ENCODE data around the gene LPAR2.

Gene LPAR2

DNA sequence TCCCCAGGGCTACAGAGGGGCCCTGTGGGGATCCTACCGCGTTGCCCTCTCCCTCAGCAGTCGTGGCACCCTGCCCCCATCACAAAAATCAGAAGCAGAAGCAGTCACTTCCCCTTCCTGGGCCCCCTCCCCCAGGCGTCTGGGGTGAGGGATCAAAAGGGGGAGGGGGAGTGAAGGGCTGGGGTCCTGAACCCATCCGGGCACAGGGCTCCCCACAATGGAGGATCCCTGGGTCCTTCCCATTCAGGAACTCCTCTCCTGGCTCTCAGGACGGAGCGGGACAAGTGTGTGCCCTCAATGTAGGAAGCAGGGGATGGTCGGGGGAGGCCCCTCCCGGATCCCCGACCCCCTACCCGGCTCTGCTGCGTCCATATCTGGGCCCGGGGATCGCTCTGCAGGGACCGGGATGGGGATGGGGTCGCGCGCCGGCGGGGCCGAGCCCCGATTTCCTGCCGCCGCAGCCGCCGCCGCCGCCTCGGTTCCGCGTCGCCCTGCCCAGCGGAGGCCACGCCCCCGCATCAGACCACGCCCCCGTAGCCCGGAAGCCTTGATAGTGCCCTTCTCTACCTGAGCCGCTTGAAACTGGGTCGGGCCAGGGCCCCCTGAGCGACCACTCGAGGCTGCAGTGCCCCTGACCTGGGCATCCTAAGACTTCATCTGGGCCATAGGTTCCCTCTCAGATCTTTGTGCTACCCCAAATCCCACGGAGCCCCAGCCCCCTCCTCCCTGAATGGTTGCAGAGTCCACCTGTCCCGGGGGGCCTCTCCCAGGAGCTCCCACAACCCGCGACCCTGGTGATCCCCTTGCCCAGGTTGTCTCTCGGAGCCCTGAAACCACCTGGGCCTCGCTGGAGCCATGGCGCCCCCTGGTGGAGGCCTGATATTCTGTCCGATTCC lies 15.4 kb upstream of the LPAR2 start, which contains the start of gene GMIP:
TSS of gene GMIP (minus strand) at position 500 of the 896 bp plus-strand sequence. CDS start at position 372, 128 bp downstream.
- no peaks in the 10 kb centered on the region for H3K4me1 ChIP-seq (ENCODE audit: insufficient read depth, insufficient read length)
- peak within 1 kb of the TSS; percentile 90 for H3K9ac ChIP-seq (ENCODE audit: insufficient read length, low read depth)
- peak within 1 kb of the TSS; percentile 89 for H3K4me3 ChIP-seq (ENCODE audit: insufficient read length, low read depth)
- H3K9me3 ChIP-seq (ENCODE audit: insufficient read depth, low read length) = no peaks in the 10 kb centered on the region
- TF ChIP-seq YY1 (IDR thresholded peaks at IDR 0.05; ENCODE audit: insufficient read depth, insufficient read length) (no peak), ZNF274 (IDR thresholded peaks at IDR 0.05; ENCODE audit: low read depth, low read length) (no peak), SUZ12 (IDR thresholded peaks at IDR 0.05; ENCODE audit: extremely low read depth, insufficient read depth, insufficient read length) (no peak)
- peaks cover 3% of the 10 kb centered on the region for H3K27me3 ChIP-seq (ENCODE audit: insufficient read depth, insufficient read length)
- H3K36me3 ChIP-seq (ENCODE audit: insufficient read depth, insufficient read length, low read length) = peaks cover 58% of the 10 kb centered on the region
- DNase-seq (ENCODE audit: low read depth, low spot score) = no peak

DNA sequence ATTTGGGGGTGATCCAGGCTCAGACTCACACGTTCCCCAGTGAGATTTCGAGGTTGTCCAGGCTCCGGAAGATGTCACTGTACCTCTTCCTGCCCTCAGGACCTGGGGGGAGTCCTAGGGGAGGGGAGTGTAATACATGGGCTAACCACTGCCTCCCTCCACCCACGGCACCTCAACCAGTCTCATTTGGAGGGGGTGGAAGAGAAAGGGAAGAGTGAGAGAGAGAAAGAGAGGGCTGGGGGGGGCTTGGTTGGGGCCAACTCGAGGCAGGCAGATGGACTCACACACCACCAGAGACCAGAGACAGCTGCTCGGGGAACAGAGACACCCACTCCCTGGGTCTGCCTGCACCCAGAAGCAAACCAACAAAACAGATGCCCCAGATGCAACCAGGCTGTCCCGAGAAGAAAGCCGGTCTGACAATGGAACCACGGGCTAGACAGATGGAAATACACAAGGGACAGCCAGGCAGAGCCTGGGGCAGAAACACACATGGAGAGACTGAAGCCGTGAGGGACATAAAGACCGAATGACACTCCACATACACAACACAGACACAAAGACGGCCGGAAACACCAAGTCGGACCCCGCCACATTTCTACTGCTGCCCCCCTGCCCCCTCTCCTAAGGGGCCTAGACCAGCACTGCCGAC lies 14.6 kb upstream of the LPAR2 start:
- Histone ChIP-seq H3K9ac (ENCODE audit: insufficient read length, low read depth) (peak overlapping the region; percentile 90), H3K9me3 (ENCODE audit: insufficient read depth, low read length) (no peaks in the 10 kb centered on the region), H3K4me1 (ENCODE audit: insufficient read depth, insufficient read length) (peaks cover 2% of the 10 kb centered on the region), H3K36me3 (ENCODE audit: insufficient read depth, insufficient read length, low read length) (peaks cover 59% of the 10 kb centered on the region), H3K4me3 (ENCODE audit: insufficient read length, low read depth) (peak overlapping the region; percentile 89), H3K27me3 (ENCODE audit: insufficient read depth, insufficient read length) (peaks cover 3% of the 10 kb centered on the region)
- TF ChIP-seq ZNF274 (IDR thresholded peaks at IDR 0.05; ENCODE audit: low read depth, low read length) (no peak), SUZ12 (IDR thresholded peaks at IDR 0.05; ENCODE audit: extremely low read depth, insufficient read depth, insufficient read length) (no peak), YY1 (IDR thresholded peaks at IDR 0.05; ENCODE audit: insufficient read depth, insufficient read length) (no peak)
- no peak for DNase-seq (ENCODE audit: low read depth, low spot score)

DNA sequence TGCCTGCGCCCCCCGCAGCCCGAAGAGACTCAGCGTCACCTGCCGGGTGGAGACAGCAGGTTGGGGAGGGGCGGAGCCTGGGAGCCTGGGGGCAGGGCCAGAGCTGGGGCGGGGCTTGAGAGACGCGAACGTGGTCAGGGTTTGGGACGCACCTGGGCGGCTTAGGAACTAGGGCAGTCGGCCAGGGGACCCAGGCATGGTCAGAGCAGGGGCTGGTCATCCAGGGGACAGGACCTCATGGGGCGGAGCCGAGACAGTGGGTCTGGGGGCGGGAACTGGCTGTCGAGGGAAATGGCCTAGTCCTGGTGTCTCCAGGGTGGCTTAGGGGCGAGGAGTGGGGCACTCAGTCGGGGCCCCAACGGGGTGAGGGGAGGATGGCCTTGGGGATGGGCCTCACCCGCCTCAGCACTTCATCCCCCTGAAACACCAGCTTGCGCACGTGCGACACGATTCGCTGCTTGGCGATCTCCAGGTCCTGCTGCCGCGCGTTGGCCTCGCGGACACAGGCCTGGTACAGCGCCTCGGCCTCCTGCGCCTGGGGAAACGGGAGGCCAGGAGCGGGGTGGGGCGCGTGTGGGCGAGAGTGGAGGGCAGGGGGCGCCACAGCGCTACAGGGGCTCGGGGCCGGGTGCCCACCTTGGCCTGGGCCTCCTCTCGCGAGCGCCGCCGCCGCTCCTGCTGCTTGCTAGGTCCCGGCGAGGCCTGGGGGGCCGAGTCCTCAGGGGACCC lies 9.7 kb upstream of the LPAR2 start:
- H3K4me1 ChIP-seq (ENCODE audit: insufficient read depth, insufficient read length) = peaks cover 4% of the 10 kb centered on the region
- H3K36me3 ChIP-seq (ENCODE audit: insufficient read depth, insufficient read length, low read length) = peaks cover 63% of the 10 kb centered on the region
- peaks cover 3% of the 10 kb centered on the region for H3K27me3 ChIP-seq (ENCODE audit: insufficient read depth, insufficient read length)
- no peak overlapping the region for H3K4me3 ChIP-seq (ENCODE audit: insufficient read length, low read depth)
- no peak for DNase-seq (ENCODE audit: low read depth, low spot score)
- H3K9me3 ChIP-seq (ENCODE audit: insufficient read depth, low read length) = no peaks in the 10 kb centered on the region
- TF ChIP-seq YY1 (IDR thresholded peaks at IDR 0.05; ENCODE audit: insufficient read depth, insufficient read length) (no peak), ZNF274 (IDR thresholded peaks at IDR 0.05; ENCODE audit: low read depth, low read length) (no peak), SUZ12 (IDR thresholded peaks at IDR 0.05; ENCODE audit: extremely low read depth, insufficient read depth, insufficient read length) (no peak)
- no peak overlapping the region for H3K9ac ChIP-seq (ENCODE audit: insufficient read length, low read depth)

DNA sequence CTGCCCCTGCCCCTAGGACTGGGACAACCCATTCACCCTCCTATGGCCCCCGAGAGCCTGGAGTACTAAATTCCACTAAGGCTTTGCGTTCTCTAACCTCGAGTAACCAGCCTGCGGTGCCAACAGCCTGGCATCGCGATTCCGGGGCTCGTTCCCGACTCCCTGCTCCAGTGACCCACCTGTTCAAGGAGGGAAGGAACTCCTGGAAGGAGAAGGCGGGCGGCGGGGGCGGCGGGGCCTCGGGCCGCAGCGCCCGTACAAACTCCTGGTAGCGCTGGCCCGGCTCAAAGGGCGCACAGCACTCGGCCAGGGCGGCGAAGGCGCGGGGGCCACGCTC lies 9.1 kb upstream of the LPAR2 start:
- Histone ChIP-seq H3K4me3 (ENCODE audit: insufficient read length, low read depth) (no peak overlapping the region), H3K9me3 (ENCODE audit: insufficient read depth, low read length) (no peaks in the 10 kb centered on the region), H3K4me1 (ENCODE audit: insufficient read depth, insufficient read length) (peaks cover 4% of the 10 kb centered on the region), H3K36me3 (ENCODE audit: insufficient read depth, insufficient read length, low read length) (peaks cover 68% of the 10 kb centered on the region), H3K27me3 (ENCODE audit: insufficient read depth, insufficient read length) (no peaks in the 10 kb centered on the region), H3K9ac (ENCODE audit: insufficient read length, low read depth) (no peak overlapping the region)
- TF ChIP-seq YY1 (IDR thresholded peaks at IDR 0.05; ENCODE audit: insufficient read depth, insufficient read length) (no peak), ZNF274 (IDR thresholded peaks at IDR 0.05; ENCODE audit: low read depth, low read length) (no peak), SUZ12 (IDR thresholded peaks at IDR 0.05; ENCODE audit: extremely low read depth, insufficient read depth, insufficient read length) (no peak)
- DNase-seq (ENCODE audit: low read depth, low spot score) = no peak

DNA sequence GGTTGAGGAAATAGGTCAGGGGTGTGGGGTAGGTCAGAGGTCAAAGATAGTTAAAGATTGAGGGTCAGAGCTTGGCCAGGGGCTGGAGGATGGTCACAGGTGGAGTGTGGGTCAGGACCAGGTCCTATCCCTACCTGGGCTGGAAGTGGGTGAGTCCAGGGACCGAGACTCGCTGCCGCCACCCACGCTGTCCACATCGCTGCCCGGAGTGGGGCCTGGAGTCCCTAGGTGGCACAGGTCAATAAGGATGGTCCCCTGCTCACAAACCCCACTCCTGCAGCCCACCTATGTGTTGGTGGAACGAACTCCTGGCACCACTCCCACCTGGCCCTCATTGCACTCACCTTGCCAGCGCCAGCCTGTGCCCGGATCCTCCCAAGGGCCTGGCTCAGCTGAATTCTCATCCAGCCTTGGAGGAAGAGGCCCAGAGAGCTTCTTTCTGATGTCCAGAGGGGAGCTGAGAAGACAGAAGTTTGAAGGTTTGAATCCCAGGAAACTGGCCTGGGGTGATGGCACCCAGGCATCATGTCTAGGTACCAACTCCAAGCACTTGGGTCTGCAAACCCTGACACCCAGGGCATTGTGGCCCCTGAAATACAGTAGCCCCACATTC lies 8.7 kb upstream of the LPAR2 start:
- DNase-seq (ENCODE audit: low read depth, low spot score) = no peak
- TF ChIP-seq ZNF274 (IDR thresholded peaks at IDR 0.05; ENCODE audit: low read depth, low read length) (no peak), SUZ12 (IDR thresholded peaks at IDR 0.05; ENCODE audit: extremely low read depth, insufficient read depth, insufficient read length) (no peak), YY1 (IDR thresholded peaks at IDR 0.05; ENCODE audit: insufficient read depth, insufficient read length) (no peak)
- H3K36me3 ChIP-seq (ENCODE audit: insufficient read depth, insufficient read length, low read length) = peaks cover 66% of the 10 kb centered on the region
- H3K27me3 ChIP-seq (ENCODE audit: insufficient read depth, insufficient read length) = no peaks in the 10 kb centered on the region
- H3K9me3 ChIP-seq (ENCODE audit: insufficient read depth, low read length) = no peaks in the 10 kb centered on the region
- H3K4me3 ChIP-seq (ENCODE audit: insufficient read length, low read depth) = no peak overlapping the region
- H3K4me1 ChIP-seq (ENCODE audit: insufficient read depth, insufficient read length) = peaks cover 4% of the 10 kb centered on the region
- H3K9ac ChIP-seq (ENCODE audit: insufficient read length, low read depth) = no peak overlapping the region

DNA sequence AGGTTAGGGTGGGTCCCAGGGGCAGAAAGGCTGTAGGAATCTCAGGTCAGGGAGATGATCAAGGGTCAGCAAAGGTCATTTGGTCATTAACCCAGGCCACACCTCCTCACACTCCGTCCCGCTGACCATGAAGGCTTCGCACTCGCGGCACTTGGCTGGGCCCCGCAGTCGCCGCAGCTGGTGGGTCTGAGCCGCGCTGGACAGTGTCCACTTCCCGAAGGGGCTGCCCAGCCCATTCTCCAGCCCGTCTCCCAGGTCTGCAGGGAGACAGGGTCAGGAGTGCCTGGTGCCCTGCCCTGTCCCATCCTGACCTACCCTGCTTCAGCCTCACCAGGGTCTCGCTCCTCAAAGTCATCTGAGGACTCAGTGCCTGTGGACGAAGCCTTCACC lies 7.3 kb upstream of the LPAR2 start:
- no peak for TF ChIP-seq YY1 (IDR thresholded peaks at IDR 0.05; ENCODE audit: insufficient read depth, insufficient read length)
- no peak for TF ChIP-seq SUZ12 (IDR thresholded peaks at IDR 0.05; ENCODE audit: extremely low read depth, insufficient read depth, insufficient read length)
- TF ChIP-seq ZNF274 (IDR thresholded peaks at IDR 0.05; ENCODE audit: low read depth, low read length) = no peak
- Histone ChIP-seq H3K9me3 (ENCODE audit: insufficient read depth, low read length) (no peaks in the 10 kb centered on the region), H3K4me1 (ENCODE audit: insufficient read depth, insufficient read length) (peaks cover 4% of the 10 kb centered on the region), H3K4me3 (ENCODE audit: insufficient read length, low read depth) (no peak overlapping the region), H3K36me3 (ENCODE audit: insufficient read depth, insufficient read length, low read length) (peaks cover 69% of the 10 kb centered on the region), H3K27me3 (ENCODE audit: insufficient read depth, insufficient read length) (no peaks in the 10 kb centered on the region), H3K9ac (ENCODE audit: insufficient read length, low read depth) (no peak overlapping the region)
- DNase-seq (ENCODE audit: low read depth, low spot score) = no peak
